Spinal cord (tissue), 10 donors: ENCODE results near the gene DNMT3B. TPM values are rescaled to one million over a fixed set of nuclear protein-coding genes. Genes with fewer than 3 reads are reported as not detected.

ENCODE experiments used
- DNase-seq, 6 donors: peaks; one replicate each; pipeline versions ENCODE4 v3.0.0 to v3.0.0-alpha.2; 2013 to 2015; ENCODE audit warnings: low spot score in 6 of 6, low read depth in 4 of 6
- H3K27ac ChIP-seq: one replicate; pipeline ENCODE4 v1.5.1; 2013; ENCODE audit warnings: low read depth, low read length, control low read depth
- H3K27me3 ChIP-seq: one replicate; pipeline ENCODE4 v1.6.1; 2013; ENCODE audit warnings: low read length; ENCODE audit not compliant: control insufficient read depth, insufficient read depth
- H3K36me3 ChIP-seq: one replicate; pipeline ENCODE4 v1.6.1; 2013; ENCODE audit warnings: low read length; ENCODE audit not compliant: control insufficient read depth, insufficient read depth
- H3K4me1 ChIP-seq: one replicate; pipeline ENCODE4 v1.6.1; 2013; ENCODE audit warnings: low read length; ENCODE audit not compliant: control insufficient read depth, insufficient read depth
- H3K4me3 ChIP-seq: one replicate; pipeline ENCODE4 v1.5.1; 2013; ENCODE audit warnings: low read depth, low read length, control low read depth
- H3K9me3 ChIP-seq: one replicate; pipeline ENCODE4 v1.6.1; 2013; ENCODE audit warnings: low read length; ENCODE audit not compliant: control insufficient read depth, insufficient read depth
- WGBS: methylation state at CpG from one replicate; pipeline ENCODE4 v1.1.5; 2013; ENCODE audit warnings: missing lambda C conversion rate; ENCODE audit not compliant: insufficient coverage; 5-methylcytosine and 5-hydroxymethylcytosine counted together
- polyA plus RNA-seq, 2 donors: library from polyadenylated mRNA; unstranded; fragments of 120-200 nt; gene quantifications; one replicate each; pipeline ENCODE4 v1.2.1, GENCODE V29; 2013; ENCODE audit not compliant: insufficient read length in 2 of 2
- total RNA-seq, 2 donors: library from RNA; depleted of rRNA in 1 of 2; stranded (reverse); fragments of 120-200 nt in 1 of 2; fragments of >200 nt in 1 of 2; gene quantifications; one replicate each; pipeline versions ENCODE4 v1.2.3 to v1.2.4, GENCODE V29; 2013 to 2014
- donor health status: healthy.

The DNMT3B gene
- total and polyA plus RNA-seq, 4 donors, result 2.6 to 5.9 (median 4.2) TPM

DNA sequence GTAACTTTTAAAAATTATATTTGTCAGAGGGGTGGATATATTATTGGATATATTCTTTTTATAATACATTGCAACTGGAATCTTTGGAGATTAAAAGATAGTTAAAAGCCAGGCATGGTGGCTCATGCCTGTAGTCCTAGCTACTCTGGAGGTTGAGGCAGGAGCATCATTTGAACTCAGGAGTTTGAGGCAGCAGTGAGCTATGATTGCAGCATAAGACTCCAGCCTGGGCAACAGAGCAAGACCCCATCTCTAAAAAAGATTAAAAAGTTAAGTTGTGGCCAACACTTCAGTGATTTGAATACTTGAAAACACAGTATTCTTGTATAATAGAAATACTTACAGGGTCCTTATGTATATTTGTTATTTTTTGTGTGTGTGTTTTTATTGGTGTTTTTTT, 72.8 kb downstream of the DNMT3B start:
- H3K9me3 ChIP-seq, result no peaks in the 10 kb centered on the region
- H3K27me3 ChIP-seq, result no peaks in the 10 kb centered on the region
- no peak overlapping the region for H3K27ac ChIP-seq
- no peaks in the 10 kb centered on the region for H3K4me1 ChIP-seq
- peaks cover 37% of the 10 kb centered on the region for H3K36me3 ChIP-seq
- H3K4me3 ChIP-seq, result no peak overlapping the region
- no peak for DNase-seq

DNA sequence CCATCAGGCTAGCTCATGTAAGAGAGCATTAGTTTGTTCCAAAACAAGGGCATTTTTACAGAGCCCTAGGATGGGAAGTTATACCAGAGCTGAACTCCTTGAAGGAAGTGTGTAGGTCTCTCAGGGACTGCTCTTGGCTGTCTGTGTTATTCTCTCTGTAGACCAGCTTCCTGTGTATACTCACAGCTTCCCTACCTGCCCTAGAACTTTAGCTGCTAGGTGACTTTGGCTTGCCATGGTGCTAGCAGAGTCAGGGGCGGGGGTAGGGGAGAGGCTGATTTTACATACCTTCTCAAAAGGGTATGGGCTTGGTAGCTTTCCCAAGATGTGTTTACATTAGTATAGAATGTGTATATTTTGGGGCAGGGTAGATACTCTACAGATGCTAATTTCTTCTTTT, 75.0 kb downstream of the DNMT3B start:
- no peak for DNase-seq
- Histone ChIP-seq H3K4me1 (no peaks in the 10 kb centered on the region), H3K4me3 (no peak overlapping the region), H3K9me3 (no peaks in the 10 kb centered on the region), H3K27ac (no peak overlapping the region), H3K36me3 (peaks cover 46% of the 10 kb centered on the region), H3K27me3 (no peaks in the 10 kb centered on the region)
- no CpG with 5 or more reads among the region's 1 CpG for WGBS

DNA sequence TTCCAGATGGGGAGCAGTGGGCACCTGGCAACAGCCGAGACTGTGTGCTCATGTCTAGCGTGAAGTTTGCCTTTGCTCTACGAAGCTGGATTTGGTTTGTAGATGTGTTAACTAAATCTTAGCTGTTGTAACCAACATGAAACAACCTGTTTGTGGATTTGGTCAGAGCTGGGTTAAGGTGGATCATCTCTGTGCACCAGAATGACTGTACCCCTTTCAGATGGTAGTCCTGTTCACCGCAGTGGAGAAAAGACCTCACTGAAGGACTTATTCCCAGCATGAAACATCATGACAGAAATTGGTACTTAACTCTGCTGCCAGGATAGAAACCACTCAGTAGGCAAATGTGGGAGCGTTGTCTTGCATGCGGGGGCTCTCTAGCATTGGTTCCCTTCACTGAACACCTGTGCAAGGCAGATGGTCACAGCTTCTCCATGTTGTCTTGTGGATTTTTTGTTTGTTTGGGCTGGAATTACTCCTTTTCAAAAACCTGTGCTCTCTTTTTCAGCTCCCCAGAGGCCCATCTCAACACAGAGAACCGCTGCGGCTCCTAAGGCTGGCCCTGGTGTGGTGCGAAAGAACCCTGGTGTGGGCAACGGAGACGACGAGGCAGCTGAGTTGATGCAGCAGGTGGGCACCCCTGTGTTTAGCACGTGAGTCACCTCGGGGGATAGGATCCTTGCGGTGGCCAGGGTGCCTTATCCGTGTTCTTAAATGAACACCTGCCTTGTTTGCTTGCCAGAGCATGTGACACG, 77.2 kb downstream of the DNMT3B start:
- no peak overlapping the region for H3K4me3 ChIP-seq
- no peaks in the 10 kb centered on the region for H3K4me1 ChIP-seq
- no peak overlapping the region for H3K27ac ChIP-seq
- no peaks in the 10 kb centered on the region for H3K9me3 ChIP-seq
- no peaks in the 10 kb centered on the region for H3K27me3 ChIP-seq
- DNase-seq, result no peak
- WGBS, result 93% methylated on average over 17 of the region's 17 CpGs
- H3K36me3 ChIP-seq, result peaks cover 58% of the 10 kb centered on the region

DNA sequence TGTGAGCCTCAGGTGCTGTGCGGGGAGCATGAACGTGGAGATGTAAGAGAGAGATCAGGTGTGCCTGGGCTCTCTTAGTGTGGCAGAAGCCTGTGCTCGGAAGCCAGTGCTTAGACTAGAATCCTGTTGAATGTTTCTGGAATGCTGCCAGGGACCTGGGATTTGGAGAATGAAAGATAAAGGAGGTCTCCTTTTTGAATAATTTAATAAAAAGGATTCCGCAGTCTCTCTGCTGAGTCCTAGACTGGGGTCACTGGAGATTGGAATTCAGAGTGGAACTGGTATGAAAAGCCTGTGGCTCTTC, 77.7 kb downstream of the DNMT3B start:
- 83% methylated on average over 4 of the region's 4 CpGs for WGBS
- Histone ChIP-seq H3K27ac (no peak overlapping the region), H3K4me1 (no peaks in the 10 kb centered on the region), H3K36me3 (peaks cover 60% of the 10 kb centered on the region), H3K9me3 (no peaks in the 10 kb centered on the region), H3K4me3 (no peak overlapping the region), H3K27me3 (no peaks in the 10 kb centered on the region)
- DNase-seq, result no peak

DNA sequence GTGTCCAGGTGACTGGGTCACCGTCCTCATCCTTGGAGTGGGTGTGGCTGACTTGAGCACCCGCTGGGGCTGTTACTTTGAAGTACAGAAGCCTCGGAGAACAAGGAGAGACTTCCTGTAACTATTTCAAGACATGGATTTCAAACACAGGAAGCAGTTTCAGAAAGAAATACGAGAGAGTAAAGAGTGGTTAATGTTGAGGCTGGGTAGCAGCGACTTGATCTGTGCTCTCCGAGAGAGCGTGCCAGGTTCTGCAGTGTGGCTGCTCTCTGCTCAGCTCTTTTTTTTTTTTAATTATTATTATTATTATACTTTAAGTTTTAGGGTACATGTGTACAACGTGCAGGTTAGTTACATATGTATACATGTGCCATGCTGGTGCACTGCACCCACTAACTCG, 79.0 kb downstream of the DNMT3B start:
- WGBS, result 69% methylated on average over 3 of the region's 9 CpGs
- Histone ChIP-seq H3K36me3 (peaks cover 52% of the 10 kb centered on the region), H3K27me3 (no peaks in the 10 kb centered on the region)

DNA sequence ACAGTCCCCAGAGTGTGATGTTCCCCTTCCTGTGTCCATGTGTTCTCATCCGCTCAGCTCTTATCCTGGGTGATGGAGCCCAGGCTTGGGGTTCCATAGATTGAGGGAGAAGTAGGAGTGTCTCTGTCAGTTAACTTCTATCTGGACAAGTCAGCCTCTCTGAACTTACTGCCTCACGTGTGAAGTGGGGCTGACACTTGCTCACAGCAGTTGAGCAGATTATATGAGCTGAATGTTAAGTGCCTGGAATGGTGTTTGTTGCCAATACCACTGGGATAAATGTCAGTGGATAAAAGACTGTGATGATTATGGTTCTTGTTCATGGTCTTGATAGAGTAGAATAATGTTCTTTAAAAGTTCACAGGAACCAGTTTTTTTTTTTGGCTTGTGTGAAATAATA, 79.4 kb downstream of the DNMT3B start:
- Histone ChIP-seq H3K4me1 (no peaks in the 10 kb centered on the region), H3K4me3 (no peak overlapping the region), H3K27me3 (no peaks in the 10 kb centered on the region), H3K27ac (no peak overlapping the region), H3K9me3 (no peaks in the 10 kb centered on the region), H3K36me3 (peaks cover 52% of the 10 kb centered on the region)
- no peak for DNase-seq
- WGBS, result 33% methylated on average over 1 of the region's 2 CpGs

More for the DNA sequence above, 79.0 kb downstream of the DNMT3B start:
- Histone ChIP-seq H3K27ac (no peak overlapping the region), H3K9me3 (no peaks in the 10 kb centered on the region), H3K4me3 (no peak overlapping the region), H3K4me1 (no peaks in the 10 kb centered on the region)
- DNase-seq, result no peak

DNA sequence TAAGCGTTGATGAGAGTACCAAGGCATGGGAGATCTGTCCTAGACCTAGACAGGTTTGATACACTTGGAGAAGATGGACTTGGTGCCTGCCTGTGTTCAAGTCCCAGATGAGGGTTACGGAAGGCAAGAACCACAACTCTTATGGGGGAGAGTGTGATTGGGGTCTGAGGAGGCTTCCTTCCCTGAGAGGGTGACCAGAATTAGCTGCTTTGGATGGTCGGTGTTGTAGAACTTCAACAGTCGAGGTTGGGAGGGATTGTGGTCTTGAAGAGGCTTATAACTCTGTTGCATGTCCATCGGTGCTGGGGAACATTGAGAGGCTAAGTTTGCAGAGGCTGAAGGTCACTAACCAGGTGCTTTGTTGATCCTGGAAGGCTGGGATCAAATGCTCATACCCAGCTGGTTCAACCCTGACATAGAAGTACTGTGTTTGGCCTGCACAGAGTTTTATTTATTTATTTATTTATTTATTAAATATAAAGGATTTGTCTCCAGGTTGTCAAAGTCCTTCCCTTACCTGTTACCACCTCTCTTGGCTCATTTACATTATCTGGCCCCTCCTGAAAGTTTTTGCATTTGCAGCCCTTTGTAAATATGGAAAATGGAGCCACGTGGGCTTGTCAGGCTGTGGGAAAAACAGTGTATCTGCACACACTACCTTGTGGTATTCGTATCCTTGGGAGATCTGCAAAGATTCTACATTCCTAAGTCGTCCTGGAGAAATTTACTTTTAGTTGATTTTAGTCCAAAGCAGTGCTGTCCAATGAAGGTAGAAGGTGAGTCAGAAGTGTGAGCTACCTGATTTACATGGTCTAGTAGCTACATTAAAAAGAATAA, 80.7 kb downstream of the DNMT3B start:
- Histone ChIP-seq H3K36me3 (peaks cover 55% of the 10 kb centered on the region), H3K4me1 (no peaks in the 10 kb centered on the region), H3K4me3 (no peak overlapping the region), H3K27ac (no peak overlapping the region), H3K27me3 (no peaks in the 10 kb centered on the region), H3K9me3 (no peaks in the 10 kb centered on the region)
- DNase-seq, result no peak
- WGBS, result 100% methylated on average over 6 of the region's 8 CpGs

DNA sequence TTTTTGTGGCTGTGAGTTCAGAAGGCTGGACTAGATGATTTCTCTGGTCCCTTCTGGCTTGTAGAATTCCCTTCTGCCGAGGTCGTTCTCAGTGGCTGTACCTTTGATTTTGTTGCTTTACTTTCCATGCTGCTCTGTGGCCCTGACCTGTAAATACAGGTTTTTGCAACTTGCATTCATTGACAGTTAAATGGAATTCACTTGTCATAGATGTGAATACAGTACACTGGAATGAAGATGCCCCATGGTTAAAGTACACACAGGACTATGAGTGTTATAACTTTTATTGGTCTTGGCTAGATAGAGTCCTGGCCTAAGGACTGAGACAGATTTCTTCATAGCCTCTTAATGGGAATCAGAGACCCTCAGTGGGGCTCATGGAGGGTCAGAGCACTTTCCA, 83.6 kb downstream of the DNMT3B start:
- H3K4me1 ChIP-seq, result no peaks in the 10 kb centered on the region
- H3K36me3 ChIP-seq, result peaks cover 37% of the 10 kb centered on the region
- whole genome bisulfite sequencing, result 100% methylated on average over 2 of the region's 2 CpGs
- H3K27ac ChIP-seq, result no peak overlapping the region
- no peak for DNase-seq
- no peaks in the 10 kb centered on the region for H3K27me3 ChIP-seq
- H3K4me3 ChIP-seq, result no peak overlapping the region
- no peaks in the 10 kb centered on the region for H3K9me3 ChIP-seq

DNA sequence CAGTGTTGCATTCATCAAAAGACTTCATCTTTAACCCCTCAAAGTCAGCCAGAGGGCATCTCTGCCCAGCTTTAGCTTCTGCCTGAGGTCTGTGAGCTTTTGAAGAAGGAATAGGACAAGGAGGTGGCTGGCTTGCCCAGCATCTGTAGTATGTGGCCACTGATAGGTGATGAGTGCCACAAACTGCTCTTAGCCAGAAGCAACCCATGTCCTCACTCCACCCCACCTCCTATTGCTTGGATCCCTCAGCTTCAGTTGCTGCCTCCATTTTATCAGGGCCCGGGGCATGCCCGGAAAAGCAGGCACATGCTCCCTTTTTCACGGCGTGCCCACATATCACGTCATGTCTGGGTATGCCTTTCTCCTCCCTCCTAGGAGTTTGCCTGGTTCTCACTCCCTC, 84.7 kb downstream of the DNMT3B start:
- Histone ChIP-seq H3K4me3 (no peak overlapping the region), H3K36me3 (peaks cover 30% of the 10 kb centered on the region), H3K9me3 (no peaks in the 10 kb centered on the region), H3K27me3 (no peaks in the 10 kb centered on the region), H3K27ac (no peak overlapping the region), H3K4me1 (no peaks in the 10 kb centered on the region)
- WGBS, result 90% methylated on average over 5 of the region's 5 CpGs
- DNase-seq, result no peak

DNA sequence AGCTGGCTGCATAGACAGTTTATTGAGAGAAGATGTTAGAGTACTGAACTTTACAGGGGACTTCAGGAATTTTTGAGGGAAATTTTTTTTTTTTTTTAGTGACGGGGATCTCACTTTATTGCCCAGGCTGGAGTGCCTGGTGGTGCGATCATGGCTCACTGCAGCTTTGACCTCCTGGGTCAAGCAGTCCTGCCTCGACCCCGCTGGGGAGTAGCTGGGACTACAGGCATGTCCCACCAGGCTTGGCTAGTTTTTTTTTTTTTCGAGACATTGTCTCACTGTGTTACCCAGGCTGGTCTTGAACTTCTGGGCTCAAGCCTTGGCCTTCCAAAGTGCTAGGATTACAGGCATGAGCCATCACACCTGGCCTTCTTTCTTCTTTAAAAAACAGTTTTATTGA, 85.8 kb downstream of the DNMT3B start:
- Histone ChIP-seq H3K27me3 (no peaks in the 10 kb centered on the region), H3K36me3 (peaks cover 21% of the 10 kb centered on the region), H3K9me3 (no peaks in the 10 kb centered on the region), H3K27ac (no peak overlapping the region), H3K4me1 (no peaks in the 10 kb centered on the region), H3K4me3 (no peak overlapping the region)
- 94% methylated on average over 3 of the region's 5 CpGs for WGBS
- no peak for DNase-seq
